Esophagus muscularis mucosa (tissue), 4 donors: ENCODE data around the gene IPO7. TPM values are rescaled to one million over a fixed set of nuclear protein-coding genes. Genes with fewer than 3 reads are reported as not detected.

ENCODE experiments used
- DNase-seq: peaks from one replicate; pipeline ENCODE4 v3.0.0-alpha.2; 2017; ENCODE audit errors: extremely low spot score
- H3K27ac ChIP-seq, 4 donors: fragments of 200-600 bp; sonication (generic); replicated peaks in 1 of 4; 1 replicate in 3 of 4; 2 replicates in 1 of 4; pipeline ENCODE4 v1.5.1; 2016 to 2019; ENCODE audit warnings: mild to moderate bottlenecking in 1 of 4
- H3K27me3 ChIP-seq, 4 donors: fragments of 200-600 bp; sonication (generic); one replicate each; pipeline versions ENCODE4 v1.5.1 to v1.6.0; 2016 to 2019
- H3K36me3 ChIP-seq, 4 donors: fragments of 200-600 bp; sonication (generic); one replicate each; pipeline ENCODE4 v1.5.1; 2016 to 2019
- H3K4me1 ChIP-seq, 4 donors: fragments of 200-600 bp; sonication (generic); one replicate each; pipeline ENCODE4 v1.5.1; 2016 to 2019
- H3K4me3 ChIP-seq, 4 donors: fragments of 200-600 bp; sonication (generic); 1 replicate in 2 of 4; 2 replicates in 2 of 4; pipeline ENCODE4 v1.5.1; 2016 to 2019; ENCODE audit warnings: mild to moderate bottlenecking in 4 of 4, moderate library complexity in 1 of 4
- H3K9me3 ChIP-seq, 4 donors: fragments of 200-600 bp; sonication (generic); 1 replicate in 3 of 4; 2 replicates in 1 of 4; pipeline ENCODE4 v1.5.1; 2016 to 2019
- CTCF ChIP-seq, 3 experiments: fragments of 200-600 bp in 2 of 3; fragments of 450-650 bp in 1 of 3; sonication (generic) in 2 of 3; IDR thresholded peaks; one replicate each; pipeline ENCODE4 v1.5.1; 2017 to 2019; ENCODE audit warnings: antibody characterized with exemption in 3 of 3, mild to moderate bottlenecking in 2 of 3, moderate library complexity in 1 of 3
- EP300 ChIP-seq: sonication (generic); formaldehyde crosslinking; IDR thresholded peaks from one replicate; pipeline ENCODE4 v1.6.1; 2017; ENCODE audit warnings: antibody characterized with exemption
- POLR2A ChIP-seq: fragments of 450-650 bp; IDR thresholded peaks from one replicate; pipeline ENCODE4 v1.6.1; 2017; ENCODE audit warnings: antibody characterized with exemption, moderate library complexity, mild to moderate bottlenecking, low read depth
- POLR2AphosphoS5 ChIP-seq, 2 donors: sonication (generic); formaldehyde crosslinking; IDR thresholded peaks; one replicate each; pipeline ENCODE4 v1.6.1; 2017; ENCODE audit warnings: antibody characterized with exemption in 2 of 2
- WGBS: methylation state at CpG from one replicate; pipeline ENCODE4 v1.1.5; 2018; 5-methylcytosine and 5-hydroxymethylcytosine counted together
- intact Hi-C: fragments of 100-400 bp; cut with DNase I; formaldehyde crosslinking; loops from one replicate; pipeline ENCODE4 v1.15.1; 2023
- total RNA-seq, 4 donors: library from RNA; depleted of rRNA; stranded (reverse); fragments of >200 nt; gene quantifications; one replicate each; pipeline versions ENCODE4 v1.1.0 to v1.2.1, GENCODE V29; 2016

Gene IPO7
- total RNA-seq, 4 donors from 2014 or later = 131 to 186 (median 150) TPM

GRCh38 chr11:9386086-9386485 is 1.6 kb downstream of the IPO7 start:
- no peak for TF ChIP-seq POLR2AphosphoS5 (IDR thresholded peaks at IDR 0.05)
- no peak for TF ChIP-seq POLR2A
- no peak for TF ChIP-seq CTCF (IDR thresholded peaks at IDR 0.05)
- TF ChIP-seq EP300 = no peak
- Histone ChIP-seq H3K27me3 (no peaks in the 10 kb centered on the region), H3K4me3 (peak overlapping the region; percentile 76 to 95 (median 94)), H3K36me3 (peaks cover 0 to 7% (median 0%) of the 10 kb centered on the region in 4 donors), H3K4me1 (peaks cover 29 to 68% (median 63%) of the 10 kb centered on the region in 4 donors), H3K9me3 (no peaks in the 10 kb centered on the region), H3K27ac (peak overlapping the region; percentile 93 to 99 (median 96))
- WGBS = 54% methylated on average over 2 of the region's 2 CpGs
- intact Hi-C loops = loop anchor here (5.0 to 10.0 kb wide), 2 partner anchors 74 to 121 kb away; partner anchors contain the start of genes DENND5A and TMEM41B
- no peak for DNase-seq

- Histone ChIP-seq H3K27me3 (no peaks in the 10 kb centered on the region), H3K4me3 (no peak overlapping the region), H3K4me1 (peaks cover 29 to 68% (median 63%) of the 10 kb centered on the region in 4 donors), H3K9me3 (no peaks in the 10 kb centered on the region), H3K36me3 (peaks cover 0 to 7% (median 0%) of the 10 kb centered on the region in 4 donors), H3K27ac (peak overlapping the region in 3 of 4 donors; percentile 1 to 99 (median 93))
- intact Hi-C loops = loop anchor here (5.0 to 10.0 kb wide), 2 partner anchors 75 to 122 kb away; partner anchors contain the start of genes DENND5A and TMEM41B
- TF ChIP-seq POLR2A (no peak), CTCF (IDR thresholded peaks at IDR 0.05) (no peak), EP300 (no peak), POLR2AphosphoS5 (IDR thresholded peaks at IDR 0.05) (no peak)
- no peak for DNase-seq
- WGBS = 14% methylated on average over 1 of the region's 1 CpG
These were observed 2.4 kb downstream of the IPO7 start for GRCh38 chr11:9386901-9387300.

- no peak for DNase-seq
- Histone ChIP-seq H3K27me3 (no peaks in the 10 kb centered on the region), H3K9me3 (no peaks in the 10 kb centered on the region), H3K4me3 (no peak overlapping the region), H3K27ac (no peak overlapping the region), H3K4me1 (peaks cover 18 to 74% (median 70%) of the 10 kb centered on the region in 4 donors), H3K36me3 (peaks cover 0 to 6% (median 0%) of the 10 kb centered on the region in 4 donors)
- intact Hi-C loops = no loop called here
- TF ChIP-seq EP300 = no peak
- no peak for TF ChIP-seq POLR2AphosphoS5 (IDR thresholded peaks at IDR 0.05)
- TF ChIP-seq CTCF (IDR thresholded peaks at IDR 0.05) = no peak
- no peak for TF ChIP-seq POLR2A
- WGBS = 91% methylated on average over 10 of the region's 10 CpGs
These were observed 11.9 kb downstream of the IPO7 start for GRCh38 chr11:9396310-9396709.

- H3K36me3 ChIP-seq = peaks cover 0 to 6% (median 0%) of the 10 kb centered on the region in 4 donors
- peaks cover 18 to 72% (median 66%) of the 10 kb centered on the region in 4 donors for H3K4me1 ChIP-seq
- DNase-seq = no peak
- no peak overlapping the region for H3K27ac ChIP-seq
- intact Hi-C loops = no loop called here
- TF ChIP-seq EP300 (no peak), POLR2AphosphoS5 (IDR thresholded peaks at IDR 0.05) (no peak), POLR2A (no peak)
- no peak overlapping the region for H3K4me3 ChIP-seq
- no peaks in the 10 kb centered on the region for H3K27me3 ChIP-seq
- no peaks in the 10 kb centered on the region for H3K9me3 ChIP-seq
- WGBS = 94% methylated on average over 3 of the region's 3 CpGs
These were observed 12.3 kb downstream of the IPO7 start for GRCh38 chr11:9396752-9397151.

- TF ChIP-seq CTCF (IDR thresholded peaks at IDR 0.05) = no peak
- no peak for TF ChIP-seq POLR2AphosphoS5 (IDR thresholded peaks at IDR 0.05)
- no peak for TF ChIP-seq EP300
- no peak for TF ChIP-seq POLR2A
- Histone ChIP-seq H3K4me3 (no peak overlapping the region), H3K36me3 (no peaks in the 10 kb centered on the region), H3K4me1 (peaks cover 15 to 67% (median 59%) of the 10 kb centered on the region in 4 donors), H3K27ac (peak overlapping the region in 2 of 4 donors; percentile 9 to 32), H3K9me3 (no peaks in the 10 kb centered on the region), H3K27me3 (no peaks in the 10 kb centered on the region)
- intact Hi-C loops = no loop called here
- 71% methylated on average over 4 of the region's 4 CpGs for WGBS
- no peak for DNase-seq
These were observed 13.6 kb downstream of the IPO7 start for GRCh38 chr11:9397746-9398680.
